Ovary (tissue), 9 donors: ENCODE results near the gene ADAMTS17. TPM values are rescaled to one million over a fixed set of nuclear protein-coding genes. Genes with fewer than 3 reads are reported as not detected.

ENCODE experiments used
- DNase-seq, 5 donors: peaks; one replicate each; pipeline ENCODE4 v3.0.0-alpha.2; 2019 to 2020
- H3K27ac ChIP-seq, 2 donors: fragments of 200-600 bp; one replicate each; pipeline versions ENCODE4 v1.5.1 to v1.8.0; 2019 to 2022
- H3K27me3 ChIP-seq: fragments of 200-600 bp; one replicate; pipeline ENCODE4 v1.8.0; 2022
- H3K36me3 ChIP-seq: fragments of 200-600 bp; sonication (generic); one replicate; pipeline ENCODE4 v1.5.1; 2019
- H3K4me1 ChIP-seq: one replicate; pipeline ENCODE4 v1.8.1; 2013; ENCODE audit warnings: mild to moderate bottlenecking, moderate library complexity; ENCODE audit not compliant: insufficient read depth
- H3K4me3 ChIP-seq: fragments of 200-600 bp; sonication (generic); one replicate; pipeline ENCODE4 v1.5.1; 2017
- H3K9me3 ChIP-seq, 2 donors: fragments of 200-600 bp in 1 of 2; sonication (generic) in 1 of 2; one replicate each; pipeline versions ENCODE4 v1.5.1 to v1.8.1; 2013 to 2019; ENCODE audit warnings: mild to moderate bottlenecking in 1 of 2, moderate library complexity in 1 of 2
- CTCF ChIP-seq, 3 donors: fragments of 450-650 bp in 2 of 3; fragments of 200-600 bp in 1 of 3; IDR thresholded peaks; one replicate each; pipeline versions ENCODE4 v1.5.1 to v1.8.0; 2016 to 2022; ENCODE audit warnings: antibody characterized with exemption in 3 of 3, mild to moderate bottlenecking in 1 of 3
- EP300 ChIP-seq: sonication (generic); formaldehyde crosslinking; IDR thresholded peaks from one replicate; pipeline ENCODE4 v1.6.1; 2017; ENCODE audit warnings: antibody characterized with exemption
- POLR2A ChIP-seq: fragments of 450-650 bp; IDR thresholded peaks from one replicate; pipeline ENCODE4 v1.6.1; 2017; ENCODE audit warnings: antibody characterized with exemption, mild to moderate bottlenecking, moderate library complexity
- WGBS, 3 donors: extraction: QIAGEN DNeasy Blood & Tissue Kit in 1 of 3; methylation state at CpG; one replicate each; pipeline versions ENCODE4 v1.1.5 to v1.1.7; 2013 to 2017; 5-methylcytosine and 5-hydroxymethylcytosine counted together
- intact Hi-C, 4 donors: fragments of 100-400 bp; cut with DNase I; formaldehyde crosslinking; loops; one replicate each; pipeline versions ENCODE4 v1.11.0 to v1.15.1; 2022 to 2023
- polyA plus RNA-seq, 2 donors: library from polyadenylated mRNA; stranded (reverse); fragments of 200-250 nt in 1 of 2; fragments of 350-450 nt in 1 of 2; fragmentation: Illumina TruSeq in 1 of 2; extraction: RNeasy Lipid Tissue Mini Kit (QIAGEN cat#74804) in 1 of 2; gene quantifications; one replicate each; pipeline ENCODE4 v1.2.3, GENCODE V29; 2013 to 2014
- total RNA-seq, 7 donors: library from RNA; depleted of rRNA in 2 of 7; stranded (reverse); fragments of >200 nt in 2 of 7; fragmentation: NEBNext Ultra II Directional in 3 of 7; extraction: Animal tissue kit (Norgen Biotek cat#: 25700) in 3 of 7; gene quantifications; one replicate each; pipeline versions ENCODE4 v1.1.0 to v1.2.4, GENCODE V29; 2016 to 2023
- donor health status: DM: no; HTN: no; CAD: no; lungs with moderate emphysema.
- donor health status: DM: no; HTN: no; CAD: no.
- donor health status: Bipolar disorder and iron deficiency.
- donor health status: DM: yes; HTN: yes; CAD: no.
- donor health status: DM: no; HTN: no; CAD: no.
- donor health status: DM: yes; HTN: yes; CAD: no.

The ADAMTS17 gene
- total and polyA plus RNA-seq, 9 donors: 1.3 to 11.3 (median 5.9) TPM

- no peaks in the 10 kb centered on the region for H3K4me1 ChIP-seq
- H3K27ac ChIP-seq: no peak overlapping the region
- intact Hi-C loops: no loop called here
- TF ChIP-seq POLR2A: no peak
- no peak for TF ChIP-seq EP300
- no peak for TF ChIP-seq CTCF (IDR thresholded peaks at IDR 0.05)
- WGBS, 3 donors: 94 to 95% (median 95%) methylated on average over 29 of the region's 29 CpGs
- no peaks in the 10 kb centered on the region for H3K27me3 ChIP-seq
- no peaks in the 10 kb centered on the region for H3K36me3 ChIP-seq
- no peak overlapping the region for H3K4me3 ChIP-seq
- no peaks in the 10 kb centered on the region for H3K9me3 ChIP-seq
- peak in 3 of 5 donors; percentile 7 to 24 (median 11) for DNase-seq
Observed at GRCh38 chr15:99992611-99993231, 349.1 kb downstream of the ADAMTS17 start.

GRCh38 chr15:99989095-99989494 is 352.7 kb downstream of the ADAMTS17 start:
- intact Hi-C loops: no loop called here
- H3K27ac ChIP-seq: no peak overlapping the region
- 93 to 98% (median 97%) methylated on average over 9 of the region's 9 CpGs for WGBS, 3 donors
- H3K27me3 ChIP-seq: no peaks in the 10 kb centered on the region
- no peak overlapping the region for H3K4me3 ChIP-seq
- no peaks in the 10 kb centered on the region for H3K36me3 ChIP-seq
- peak in 1 of 5 donors; percentile 19 for DNase-seq
- no peaks in the 10 kb centered on the region for H3K9me3 ChIP-seq
- no peaks in the 10 kb centered on the region for H3K4me1 ChIP-seq
- no peak for TF ChIP-seq CTCF (IDR thresholded peaks at IDR 0.05)
- no peak for TF ChIP-seq POLR2A
- no peak for TF ChIP-seq EP300

- Histone ChIP-seq H3K9me3 (no peaks in the 10 kb centered on the region), H3K36me3 (no peaks in the 10 kb centered on the region), H3K4me1 (peaks cover 7% of the 10 kb centered on the region), H3K4me3 (no peak overlapping the region), H3K27me3 (no peaks in the 10 kb centered on the region), H3K27ac (no peak overlapping the region)
- TF ChIP-seq EP300 (no peak), POLR2A (no peak)
- WGBS, 3 donors: 87 to 93% (median 90%) methylated on average over 3 of the region's 3 CpGs
- intact Hi-C loops: no loop called here
- DNase-seq: peak in 1 of 5 donors; percentile 18
Observed at GRCh38 chr15:99987701-99988100, 354.1 kb downstream of the ADAMTS17 start.

GRCh38 chr15:99987119-99987506 is 354.7 kb downstream of the ADAMTS17 start:
- no peak for DNase-seq
- no peak overlapping the region for H3K4me3 ChIP-seq
- TF ChIP-seq CTCF (IDR thresholded peaks at IDR 0.05) (no peak), EP300 (no peak), POLR2A (no peak)
- H3K27ac ChIP-seq: no peak overlapping the region
- intact Hi-C loops: no loop called here
- H3K9me3 ChIP-seq: no peaks in the 10 kb centered on the region
- WGBS, 3 donors: 88 to 90% (median 88%) methylated on average over 5 of the region's 5 CpGs
- H3K27me3 ChIP-seq: no peaks in the 10 kb centered on the region
- no peaks in the 10 kb centered on the region for H3K36me3 ChIP-seq
- H3K4me1 ChIP-seq: peaks cover 7% of the 10 kb centered on the region

GRCh38 chr15:99986297-99987118 is 355.3 kb downstream of the ADAMTS17 start:
- DNase-seq: no peak
- WGBS, 3 donors: 52 to 59% (median 56%) methylated on average over 9 of the region's 9 CpGs

More at GRCh38 chr15:99986297-99987118, 355.3 kb downstream of the ADAMTS17 start:
- TF ChIP-seq EP300: no peak
- TF ChIP-seq POLR2A: no peak
- no peak for TF ChIP-seq CTCF (IDR thresholded peaks at IDR 0.05)
- H3K27me3 ChIP-seq: no peaks in the 10 kb centered on the region
- H3K9me3 ChIP-seq: no peaks in the 10 kb centered on the region
- intact Hi-C loops: no loop called here
- H3K27ac ChIP-seq: no peak overlapping the region
- H3K4me3 ChIP-seq: no peak overlapping the region
- no peaks in the 10 kb centered on the region for H3K36me3 ChIP-seq
- peaks cover 7% of the 10 kb centered on the region for H3K4me1 ChIP-seq
